GM13976 (cell line): Measurements from ENCODE around the gene ITGB5.

ENCODE experiments used
- DNase-seq: peaks from one replicate; pipeline ENCODE4 v3.0.0; 2012; ENCODE audit warnings: low spot score
- in situ Hi-C: fragments of 300-500 bp; cut with MboI; formaldehyde crosslinking; loops from one replicate; pipeline ENCODE4 v1.12.0; 2022; ENCODE audit warnings: low sequenced_read_pairs, mixed read lengths, inconsistent platforms; ENCODE audit not compliant: unreplicated experiment
- TF ChIP-seq, protein P1 (sequence below): IDR thresholded peaks from 2 replicates; pipeline ENCODE4 v1.5.1; 2012; ENCODE audit warnings: borderline replicate concordance, mild to moderate bottlenecking; ENCODE audit not compliant: insufficient read depth; ENCODE audit errors: extremely low read depth, missing control alignments, control extremely low read depth

ITGB5 gene

DNA sequence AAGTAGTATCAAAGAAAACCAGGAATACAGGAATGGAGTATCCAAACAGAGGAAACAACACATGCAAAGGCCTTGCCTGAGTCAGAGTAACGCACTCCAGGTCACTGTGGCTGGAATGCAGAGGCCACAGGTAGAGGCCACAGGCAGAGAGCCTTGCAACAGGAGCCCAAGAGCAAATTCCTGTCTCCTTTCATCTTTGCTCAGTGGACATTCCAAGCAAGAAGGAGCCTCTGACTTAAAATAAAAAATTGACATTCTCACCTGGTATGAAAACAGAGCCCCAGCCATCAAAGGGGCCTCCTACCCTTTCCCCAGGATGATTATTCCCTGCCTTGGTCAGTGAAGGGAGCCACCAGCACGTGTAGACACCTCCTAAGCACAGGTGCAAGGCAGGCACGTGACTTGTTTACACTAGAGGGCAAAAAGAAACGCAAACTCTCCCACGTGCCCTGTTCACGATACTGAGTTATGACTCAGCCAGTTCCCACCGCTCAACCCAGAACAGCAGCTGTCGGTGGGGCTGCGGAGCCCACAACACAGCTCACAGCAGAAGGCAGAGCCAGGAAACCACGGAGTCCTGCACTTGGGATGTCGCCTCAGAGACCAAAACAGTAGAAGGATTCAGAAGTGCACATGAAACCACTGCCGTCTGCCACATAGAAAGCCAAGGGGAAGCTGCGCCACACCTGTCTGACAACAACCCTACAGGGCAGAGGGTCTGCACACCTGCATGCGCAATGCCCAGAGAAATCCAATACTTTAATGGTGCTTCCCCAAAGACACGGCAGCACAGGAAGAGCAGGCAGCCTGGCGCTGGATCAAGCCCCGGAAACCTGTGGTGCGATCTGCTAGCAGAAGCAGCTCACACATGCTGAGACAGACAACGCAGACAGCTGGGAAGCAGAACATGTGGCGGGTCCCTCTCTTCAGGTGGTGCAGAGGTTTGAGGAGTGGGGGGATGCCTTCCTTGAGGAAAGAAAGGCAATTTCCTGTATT is 52.1 kb downstream of the ITGB5 start:
- TF ChIP-seq, protein P1, sequence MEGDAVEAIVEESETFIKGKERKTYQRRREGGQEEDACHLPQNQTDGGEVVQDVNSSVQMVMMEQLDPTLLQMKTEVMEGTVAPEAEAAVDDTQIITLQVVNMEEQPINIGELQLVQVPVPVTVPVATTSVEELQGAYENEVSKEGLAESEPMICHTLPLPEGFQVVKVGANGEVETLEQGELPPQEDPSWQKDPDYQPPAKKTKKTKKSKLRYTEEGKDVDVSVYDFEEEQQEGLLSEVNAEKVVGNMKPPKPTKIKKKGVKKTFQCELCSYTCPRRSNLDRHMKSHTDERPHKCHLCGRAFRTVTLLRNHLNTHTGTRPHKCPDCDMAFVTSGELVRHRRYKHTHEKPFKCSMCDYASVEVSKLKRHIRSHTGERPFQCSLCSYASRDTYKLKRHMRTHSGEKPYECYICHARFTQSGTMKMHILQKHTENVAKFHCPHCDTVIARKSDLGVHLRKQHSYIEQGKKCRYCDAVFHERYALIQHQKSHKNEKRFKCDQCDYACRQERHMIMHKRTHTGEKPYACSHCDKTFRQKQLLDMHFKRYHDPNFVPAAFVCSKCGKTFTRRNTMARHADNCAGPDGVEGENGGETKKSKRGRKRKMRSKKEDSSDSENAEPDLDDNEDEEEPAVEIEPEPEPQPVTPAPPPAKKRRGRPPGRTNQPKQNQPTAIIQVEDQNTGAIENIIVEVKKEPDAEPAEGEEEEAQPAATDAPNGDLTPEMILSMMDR = no peak
- peak; percentile 75 for DNase-seq
- in situ Hi-C loops = no loop called here

DNA sequence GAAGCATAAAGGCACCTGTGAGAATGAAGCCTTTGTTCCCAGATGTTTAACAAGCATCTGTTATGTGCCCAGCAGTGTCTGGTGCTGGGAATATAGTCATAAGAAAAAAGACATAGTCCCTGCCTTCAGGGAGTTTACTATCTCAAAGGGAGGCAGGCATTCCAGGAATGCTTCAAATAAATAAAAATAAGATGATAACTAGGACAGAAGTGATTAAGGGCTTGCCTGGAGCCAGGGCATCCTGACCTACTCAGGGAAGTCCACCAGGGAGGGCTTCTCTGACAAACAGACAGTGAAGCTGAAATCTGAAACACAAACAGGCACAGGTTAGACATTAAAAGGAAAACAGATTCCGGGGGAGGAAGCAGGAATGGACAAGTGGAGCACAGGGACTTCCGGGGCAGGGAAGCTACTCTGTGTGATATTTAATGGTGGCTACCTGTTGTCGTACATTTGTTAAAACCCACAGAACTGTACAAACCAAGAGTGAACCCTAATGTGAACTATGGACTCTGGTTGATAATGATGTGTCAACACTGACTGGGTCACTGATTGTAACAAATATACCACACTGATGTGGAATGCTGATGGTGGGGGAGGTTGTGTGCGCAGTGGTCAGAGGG is 53.3 kb downstream of the ITGB5 start:
- no peak for DNase-seq
- in situ Hi-C loops = no loop called here
- TF ChIP-seq, protein P1 = no peak

DNA sequence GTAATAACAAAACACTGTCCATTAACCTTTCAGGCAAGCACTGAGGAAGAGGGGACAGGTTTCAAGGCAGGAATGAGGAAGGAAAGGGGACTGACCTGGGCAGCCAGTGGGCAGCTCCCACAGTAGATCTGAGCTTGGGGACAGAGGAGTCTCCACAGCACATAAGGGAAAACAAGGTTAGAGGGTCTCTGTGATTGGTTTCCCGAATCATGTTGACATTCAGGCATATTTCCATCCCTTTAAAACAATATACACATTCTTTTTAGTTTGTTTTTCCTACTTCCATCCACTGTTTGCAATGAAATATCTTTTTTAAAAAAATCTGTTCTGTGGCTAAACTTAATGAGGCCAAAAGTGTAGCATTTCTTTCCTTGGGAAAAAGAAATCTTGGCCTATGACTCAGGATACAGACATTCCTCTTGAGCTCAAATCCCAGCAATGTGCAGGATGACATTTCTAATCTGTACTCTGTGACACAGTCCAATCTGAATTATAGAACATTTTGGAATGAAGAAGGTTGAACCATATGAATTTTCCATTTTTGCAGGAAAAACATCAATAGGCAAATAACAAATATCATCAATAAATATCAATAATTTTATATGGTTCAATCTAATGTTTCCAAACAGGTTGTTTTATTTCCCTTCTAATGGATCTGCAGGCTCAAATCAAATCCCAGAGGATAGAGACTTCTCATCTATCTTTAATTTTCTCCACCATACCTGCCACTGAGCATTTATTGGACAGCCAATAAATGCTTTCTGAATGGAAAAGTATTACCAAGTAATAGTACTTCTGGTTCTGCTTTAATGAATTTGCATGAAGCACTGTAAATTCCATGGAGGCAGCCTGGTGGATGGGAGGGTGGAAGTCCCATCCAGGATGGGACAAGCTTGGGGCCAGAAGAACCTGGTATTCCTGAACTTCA is 54.1 kb downstream of the ITGB5 start:
- TF ChIP-seq, protein P1 = no peak
- in situ Hi-C loops = no loop called here
- DNase-seq = no peak

- TF ChIP-seq, protein P1 = no peak
- in situ Hi-C loops = no loop called here
- no peak for DNase-seq
Measured at GRCh38 chr3:124831628-124832199, 55.5 kb downstream of the ITGB5 start.

DNA sequence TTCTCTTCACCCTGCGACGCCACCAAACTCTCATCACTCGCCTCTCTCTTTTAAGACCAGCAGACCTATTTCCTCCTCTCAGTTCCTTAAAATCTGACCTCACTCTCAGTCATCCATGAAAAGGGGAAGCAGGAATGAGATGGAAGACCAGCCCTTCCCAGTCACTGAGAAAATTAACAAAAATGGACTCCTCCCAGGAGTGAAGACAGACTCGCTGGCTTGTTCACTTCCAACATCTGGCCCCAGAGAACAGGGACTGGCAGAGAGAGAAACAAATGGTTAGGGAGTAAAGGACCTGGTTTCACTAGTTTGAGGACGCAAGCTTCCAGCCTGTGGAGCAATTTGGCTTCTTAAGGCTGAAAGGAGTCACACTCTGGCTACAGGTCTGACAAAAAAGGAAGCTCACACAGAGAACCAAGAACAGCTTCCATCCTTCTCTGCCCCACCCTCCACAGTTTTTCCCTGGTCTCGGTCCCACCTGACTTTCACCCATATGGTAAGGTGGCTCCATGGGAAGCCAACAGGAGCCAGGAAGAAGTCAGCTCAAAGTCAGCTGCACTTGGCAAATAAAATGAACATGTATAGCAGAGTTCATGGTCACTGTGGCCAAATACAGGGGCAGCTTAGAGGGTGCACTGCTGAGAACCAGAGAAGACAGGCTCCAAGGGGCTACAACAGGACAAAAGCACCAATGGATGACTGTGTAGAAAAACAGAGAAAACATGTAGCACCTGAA is 57.2 kb downstream of the ITGB5 start:
- in situ Hi-C loops = no loop called here
- DNase-seq = no peak
- TF ChIP-seq, protein P1 = no peak
